HG02642 (cell line): ENCODE data around the gene DNMT3A.

Source experiments
- ATAC-seq: cut with Tn5 transposase; IDR thresholded peaks from one replicate; pipeline ENCODE4 v1.9.1; 2021; ENCODE audit warnings: mild to moderate bottlenecking; ENCODE audit not compliant: unreplicated experiment, poor library complexity

DNMT3A gene

GRCh38 chr2:25347846-25348245 lies 6.1 kb upstream of the DNMT3A start:
- ATAC-seq = no peak

- no peak for ATAC-seq
These were observed 5.6 kb upstream of the DNMT3A start for GRCh38 chr2:25347205-25347815.

DNA sequence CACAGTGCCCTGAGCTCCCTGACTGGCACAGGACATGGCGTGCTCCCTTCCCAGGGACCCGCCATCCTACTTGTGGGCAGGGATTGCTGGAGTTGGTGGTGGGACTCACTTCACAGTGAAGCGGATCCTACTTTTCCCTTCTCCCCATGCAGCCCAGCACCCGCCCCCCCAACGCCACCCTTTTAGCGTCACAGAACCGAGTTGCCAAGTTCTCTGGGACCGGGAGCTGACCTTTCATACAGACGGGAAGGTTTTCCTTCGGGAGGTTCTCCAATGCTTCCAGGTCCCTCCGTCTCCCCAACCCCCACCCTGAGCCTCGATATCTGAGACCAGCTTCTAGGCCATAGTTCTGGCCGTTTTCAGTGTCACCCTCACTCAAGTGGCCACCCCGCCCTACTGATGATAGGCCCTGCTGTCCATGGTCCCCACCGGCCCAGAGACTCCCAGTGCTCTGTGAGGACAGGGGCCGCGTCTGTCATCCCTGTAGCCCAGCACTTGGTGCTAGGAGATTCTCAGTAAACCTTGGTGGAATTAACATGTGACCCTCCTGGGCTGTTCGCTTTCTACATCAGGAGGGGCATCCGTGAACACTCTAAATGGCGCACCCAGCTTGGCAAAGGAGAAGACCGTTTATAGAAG lies 1.6 kb upstream of the DNMT3A start:
- no peak for ATAC-seq

GRCh38 chr2:25342372-25343186 lies 854 bp upstream of the DNMT3A start:
- peak; percentile 72 for ATAC-seq

GRCh38 chr2:25341011-25341727 lies 556 bp downstream of the DNMT3A start:
- ATAC-seq = peak; percentile 30

GRCh38 chr2:25340181-25340921 lies 1.4 kb downstream of the DNMT3A start:
- peak; percentile 1 for ATAC-seq

GRCh38 chr2:25339791-25340180 lies 1.9 kb downstream of the DNMT3A start:
- no peak for ATAC-seq

GRCh38 chr2:25339211-25339674 lies 2.5 kb downstream of the DNMT3A start:
- no peak for ATAC-seq

DNA sequence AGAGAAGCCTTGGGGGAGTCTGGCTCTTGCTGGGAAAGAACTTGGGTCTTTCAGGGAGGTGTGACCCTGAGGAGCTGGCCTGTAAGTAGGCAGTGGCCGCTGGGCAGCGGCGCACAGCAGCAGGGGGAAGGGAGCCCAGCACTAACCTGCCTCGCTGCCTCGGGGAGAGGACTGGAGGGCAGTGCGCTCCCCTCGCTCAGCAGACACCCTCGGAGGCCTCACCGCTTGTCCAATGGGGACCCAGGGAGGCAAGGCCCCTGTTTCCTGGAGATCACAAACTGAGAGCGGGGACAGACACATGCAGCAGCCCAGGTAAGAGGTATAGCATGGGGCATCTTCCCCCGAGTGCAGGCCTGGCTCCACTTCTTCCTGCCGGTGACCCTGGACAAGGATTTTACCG lies 3.3 kb downstream of the DNMT3A start:
- ATAC-seq = no peak

DNA sequence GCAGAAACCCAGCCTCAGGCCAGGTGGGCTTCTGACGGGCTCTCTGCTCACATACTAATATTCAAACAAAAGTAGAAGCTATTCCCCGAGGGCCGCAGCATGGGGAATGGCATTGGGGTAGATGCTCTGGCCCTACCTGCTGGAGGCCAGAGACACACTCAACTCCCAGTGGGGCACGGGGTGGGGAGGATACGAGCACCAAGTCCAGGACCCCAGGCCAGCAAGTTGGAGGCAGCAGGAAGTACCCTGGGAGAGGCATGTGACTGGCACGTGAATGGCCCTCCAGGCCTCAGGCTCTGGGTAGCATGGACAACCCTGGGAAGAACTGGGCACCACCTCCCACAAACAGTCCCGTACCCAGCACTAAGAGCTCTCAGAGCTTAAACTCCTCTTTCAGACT lies 3.8 kb downstream of the DNMT3A start:
- ATAC-seq = no peak

DNA sequence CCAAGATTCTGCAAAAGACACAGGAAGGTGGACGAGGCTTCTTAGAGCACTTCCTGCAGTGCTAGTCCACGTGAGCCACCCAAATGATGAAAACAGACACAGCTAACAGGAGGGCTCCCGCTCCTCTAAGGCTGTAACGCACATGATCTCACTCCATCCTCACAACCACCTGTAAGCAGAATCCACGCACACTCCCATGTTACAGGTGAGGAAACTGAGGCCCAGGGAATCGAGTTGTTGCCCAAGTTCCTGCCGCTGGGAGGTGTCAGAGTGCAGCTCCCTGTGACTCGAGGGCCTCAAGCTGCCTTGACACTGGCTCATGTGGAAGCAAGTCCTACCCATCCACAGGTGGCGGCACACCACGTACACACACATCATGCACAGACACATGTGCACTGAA lies 4.4 kb downstream of the DNMT3A start:
- ATAC-seq = no peak

DNA sequence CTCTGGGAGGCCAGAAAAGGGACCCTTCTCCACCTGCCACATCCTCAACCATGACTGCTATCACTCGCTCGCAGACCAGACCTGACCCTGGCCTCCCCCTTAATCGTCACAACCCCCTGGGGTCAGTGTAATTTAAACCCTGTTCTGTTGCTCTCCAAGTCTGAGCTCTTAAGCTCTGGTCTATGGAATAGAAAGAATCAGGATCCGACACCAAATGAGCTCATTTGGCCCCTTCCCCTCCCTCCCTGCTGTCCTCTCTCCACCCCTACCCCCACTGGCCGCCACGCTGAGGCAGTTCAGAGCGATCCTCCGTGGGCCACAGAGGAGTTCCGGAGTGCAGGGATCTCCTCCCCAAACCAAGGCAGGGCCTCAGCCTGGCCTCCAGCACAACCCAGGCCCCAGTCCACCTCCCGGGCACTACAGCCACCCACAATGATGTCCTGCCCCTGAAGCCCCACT lies 5.3 kb downstream of the DNMT3A start:
- no peak for ATAC-seq

- ATAC-seq = no peak
These were observed 5.8 kb downstream of the DNMT3A start for GRCh38 chr2:25335971-25336370.

DNA sequence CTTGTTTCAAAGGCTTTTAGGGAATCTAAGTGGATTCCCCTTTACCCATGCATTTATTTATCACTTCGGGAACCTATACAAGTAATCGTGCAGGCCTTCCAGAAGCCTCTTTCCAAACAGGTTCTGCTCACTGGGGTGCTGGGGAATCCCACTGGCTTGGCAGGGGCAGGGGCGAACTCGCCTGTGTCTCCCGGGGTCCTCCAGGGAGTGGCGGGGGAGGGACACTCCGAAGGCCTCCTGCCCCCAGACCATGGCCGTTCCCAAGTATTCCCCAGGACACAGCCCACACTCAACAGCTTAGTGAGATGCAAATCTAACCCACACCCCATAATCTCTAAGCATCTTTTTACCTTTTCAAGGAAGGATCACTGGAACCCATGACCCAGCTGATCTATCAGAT lies 6.5 kb downstream of the DNMT3A start:
- ATAC-seq = no peak

GRCh38 chr2:25334482-25334881 lies 7.2 kb downstream of the DNMT3A start:
- no peak for ATAC-seq

- ATAC-seq = no peak
These were observed 7.7 kb downstream of the DNMT3A start for GRCh38 chr2:25333981-25334380.

- no peak for ATAC-seq
These were observed 9.2 kb downstream of the DNMT3A start for GRCh38 chr2:25332571-25332970.

GRCh38 chr2:25331686-25332365 lies 9.9 kb downstream of the DNMT3A start:
- no peak for ATAC-seq

DNA sequence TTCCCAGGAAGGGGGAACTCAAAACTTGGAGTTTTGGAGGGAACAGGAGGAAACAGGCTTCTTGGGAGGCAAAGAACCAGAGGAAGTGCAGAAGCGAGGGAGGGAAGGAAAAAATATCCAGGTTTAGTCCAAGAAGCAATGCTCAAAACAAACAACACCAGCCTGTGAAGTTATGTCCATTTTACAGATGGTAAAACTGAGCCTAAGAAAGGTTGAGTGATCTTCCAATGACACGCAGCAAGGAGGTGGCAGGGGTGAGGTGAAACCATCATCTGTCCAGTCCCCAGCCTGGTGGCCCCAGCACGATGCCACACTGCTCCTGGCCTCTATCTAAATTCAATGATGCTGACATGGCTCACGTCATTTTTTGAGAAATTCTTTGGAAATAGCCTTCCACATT lies 10.8 kb downstream of the DNMT3A start:
- ATAC-seq = no peak
